ENCODE data around the gene SLC25A5. TPM values are rescaled to one million over a fixed set of nuclear protein-coding genes. Genes with fewer than 3 reads are reported as not detected.
"Not testable (repeated sequence)": the region's sequence is repeated elsewhere in the genome, so short reads cannot be mapped to it uniquely, and the experiment has no call there.

SLC25A5 gene
- total and polyA plus RNA-seq, 4 donors: 116 to 275 (median 200) TPM

DNA sequence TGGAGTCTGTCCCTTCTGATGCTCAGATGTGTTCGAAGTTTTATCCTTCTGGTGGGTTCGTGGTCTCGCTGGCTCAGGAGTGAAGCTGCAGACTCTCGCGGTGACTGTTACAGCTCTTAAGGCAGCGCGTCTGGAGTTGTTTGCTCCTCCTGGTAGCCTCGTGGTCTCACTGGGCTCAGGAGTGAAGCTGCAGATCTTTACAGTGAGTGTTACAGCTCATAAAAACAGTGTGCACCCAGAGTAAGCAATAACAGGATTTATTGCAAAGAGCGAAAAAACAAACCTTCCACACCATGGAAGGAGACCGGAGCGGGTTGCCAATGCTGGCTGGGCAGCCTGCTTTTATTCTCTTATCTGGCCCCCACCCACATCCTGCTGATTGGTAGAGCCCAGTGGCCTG lies 18.5 kb downstream of the SLC25A5 start:
- no peak for DNase-seq (ENCODE audit: low read depth in 4 of 6, low spot score in 6 of 6)
- H3K4me1 ChIP-seq (ENCODE audit: control insufficient read depth, insufficient read depth, low read length): peaks cover 4% of the 10 kb centered on the region
- no peaks in the 10 kb centered on the region for H3K27me3 ChIP-seq (ENCODE audit: control insufficient read depth, insufficient read depth, low read length)
- no peaks in the 10 kb centered on the region for H3K9me3 ChIP-seq (ENCODE audit: control insufficient read depth, insufficient read depth, low read length)
- WGBS (ENCODE audit: insufficient coverage): 83% methylated on average over 8 of the region's 11 CpGs
- H3K36me3 ChIP-seq (ENCODE audit: control insufficient read depth, insufficient read depth, low read length): no peaks in the 10 kb centered on the region
- no peak overlapping the region for H3K27ac ChIP-seq (ENCODE audit: low read depth, low read length)
- no peak overlapping the region for H3K4me3 ChIP-seq (ENCODE audit: low read depth, low read length)

- H3K27me3 ChIP-seq (ENCODE audit: control insufficient read depth, insufficient read depth, low read length); H3K27ac ChIP-seq (ENCODE audit: low read depth, low read length); H3K36me3 ChIP-seq (ENCODE audit: control insufficient read depth, insufficient read depth, low read length); H3K4me1 ChIP-seq (ENCODE audit: control insufficient read depth, insufficient read depth, low read length); H3K4me3 ChIP-seq (ENCODE audit: low read depth, low read length); DNase-seq (ENCODE audit: low read depth in 4 of 6, low spot score in 6 of 6); H3K9me3 ChIP-seq (ENCODE audit: control insufficient read depth, insufficient read depth, low read length): not testable (repeated sequence)
- WGBS (ENCODE audit: insufficient coverage): 93% methylated on average over 21 of the region's 24 CpGs
These were observed 19.5 kb downstream of the SLC25A5 start for GRCh38 chrX:119487766-119488165.

GRCh38 chrX:119488749-119489148 lies 20.5 kb downstream of the SLC25A5 start:
- peak in 2 of 6 donors; percentile 57 to 67 for DNase-seq (ENCODE audit: low read depth in 4 of 6, low spot score in 6 of 6)
- no peak overlapping the region for H3K27ac ChIP-seq (ENCODE audit: low read depth, low read length)
- no peaks in the 10 kb centered on the region for H3K36me3 ChIP-seq (ENCODE audit: control insufficient read depth, insufficient read depth, low read length)
- 49% methylated on average over 5 of the region's 8 CpGs for WGBS (ENCODE audit: insufficient coverage)
- no peaks in the 10 kb centered on the region for H3K4me1 ChIP-seq (ENCODE audit: control insufficient read depth, insufficient read depth, low read length)
- H3K9me3 ChIP-seq (ENCODE audit: control insufficient read depth, insufficient read depth, low read length): no peaks in the 10 kb centered on the region
- H3K4me3 ChIP-seq (ENCODE audit: low read depth, low read length): no peak overlapping the region
- H3K27me3 ChIP-seq (ENCODE audit: control insufficient read depth, insufficient read depth, low read length): no peaks in the 10 kb centered on the region

GRCh38 chrX:119489212-119490074 lies 21.2 kb downstream of the SLC25A5 start:
- Histone ChIP-seq H3K4me1 (ENCODE audit: control insufficient read depth, insufficient read depth, low read length) (no peaks in the 10 kb centered on the region), H3K27me3 (ENCODE audit: control insufficient read depth, insufficient read depth, low read length) (no peaks in the 10 kb centered on the region), H3K27ac (ENCODE audit: low read depth, low read length) (no peak overlapping the region), H3K9me3 (ENCODE audit: control insufficient read depth, insufficient read depth, low read length) (no peaks in the 10 kb centered on the region), H3K4me3 (ENCODE audit: low read depth, low read length) (no peak overlapping the region), H3K36me3 (ENCODE audit: control insufficient read depth, insufficient read depth, low read length) (no peaks in the 10 kb centered on the region)
- WGBS (ENCODE audit: insufficient coverage): 88% methylated on average over 12 of the region's 13 CpGs
- DNase-seq (ENCODE audit: low read depth in 4 of 6, low spot score in 6 of 6): no peak

- Histone ChIP-seq H3K27me3 (ENCODE audit: control insufficient read depth, insufficient read depth, low read length) (no peaks in the 10 kb centered on the region), H3K4me1 (ENCODE audit: control insufficient read depth, insufficient read depth, low read length) (no peaks in the 10 kb centered on the region), H3K9me3 (ENCODE audit: control insufficient read depth, insufficient read depth, low read length) (no peaks in the 10 kb centered on the region), H3K4me3 (ENCODE audit: low read depth, low read length) (no peak overlapping the region), H3K27ac (ENCODE audit: low read depth, low read length) (no peak overlapping the region), H3K36me3 (ENCODE audit: control insufficient read depth, insufficient read depth, low read length) (no peaks in the 10 kb centered on the region)
- no peak for DNase-seq (ENCODE audit: low read depth in 4 of 6, low spot score in 6 of 6)
- 46% methylated on average over 2 of the region's 2 CpGs for WGBS (ENCODE audit: insufficient coverage)
These were observed 24.2 kb downstream of the SLC25A5 start for GRCh38 chrX:119492463-119492862.

GRCh38 chrX:119493851-119494495 lies 25.7 kb downstream of the SLC25A5 start:
- not testable (repeated sequence) for H3K9me3 ChIP-seq (ENCODE audit: control insufficient read depth, insufficient read depth, low read length); H3K4me1 ChIP-seq (ENCODE audit: control insufficient read depth, insufficient read depth, low read length); DNase-seq (ENCODE audit: low read depth in 4 of 6, low spot score in 6 of 6); H3K4me3 ChIP-seq (ENCODE audit: low read depth, low read length); H3K27me3 ChIP-seq (ENCODE audit: control insufficient read depth, insufficient read depth, low read length); H3K36me3 ChIP-seq (ENCODE audit: control insufficient read depth, insufficient read depth, low read length); H3K27ac ChIP-seq (ENCODE audit: low read depth, low read length)
- 74% methylated on average over 7 of the region's 10 CpGs for WGBS (ENCODE audit: insufficient coverage)

DNA sequence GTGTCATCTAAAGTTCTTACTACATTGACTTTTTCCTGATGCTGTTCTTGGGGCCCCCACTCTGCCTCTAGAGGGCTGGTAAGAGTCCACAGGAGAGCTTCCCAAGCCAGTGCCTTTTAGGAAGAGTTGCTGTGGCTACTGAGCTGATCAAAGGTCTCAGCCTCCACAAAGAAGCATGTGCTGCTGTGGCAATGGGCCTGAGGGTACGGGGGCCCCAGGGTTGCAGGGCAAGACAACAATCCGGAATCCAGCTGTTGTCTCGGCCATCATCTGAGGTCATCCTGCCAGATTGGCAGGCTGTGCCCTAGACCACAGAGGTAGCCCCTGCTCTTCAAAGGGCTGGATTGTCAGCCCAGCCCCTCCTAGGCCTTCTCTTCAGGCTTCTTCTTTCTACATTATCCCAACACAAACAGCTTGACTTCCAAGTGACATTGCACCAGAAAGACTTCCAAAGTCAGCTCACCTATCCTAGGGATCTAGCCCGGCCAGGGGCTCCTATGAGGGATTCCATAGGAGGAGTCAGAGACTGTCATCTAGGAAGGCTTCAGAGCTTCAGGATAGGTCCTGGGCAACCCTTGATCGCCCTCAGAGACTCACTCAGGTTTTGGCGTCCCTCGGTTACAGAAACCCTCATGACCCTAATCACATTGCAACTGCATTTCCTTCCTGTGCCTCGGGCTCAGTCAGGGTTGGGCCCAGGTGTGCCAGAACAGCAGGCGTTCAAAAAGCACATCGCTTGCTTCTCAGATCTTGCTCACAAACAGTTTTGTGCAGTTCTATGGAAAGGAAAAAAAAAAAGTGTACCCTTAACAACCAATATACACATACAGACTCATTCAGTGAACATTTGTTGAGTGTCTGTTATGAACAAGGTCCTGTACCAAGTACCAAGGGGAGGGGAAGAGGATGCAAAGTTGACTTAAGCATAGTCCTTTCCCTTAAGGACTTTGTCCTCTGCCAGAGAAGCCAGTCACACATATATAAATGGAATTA lies 27.8 kb downstream of the SLC25A5 start:
- DNase-seq (ENCODE audit: low read depth in 4 of 6, low spot score in 6 of 6): no peak
- Histone ChIP-seq H3K4me3 (ENCODE audit: low read depth, low read length) (no peak overlapping the region), H3K36me3 (ENCODE audit: control insufficient read depth, insufficient read depth, low read length) (no peaks in the 10 kb centered on the region), H3K9me3 (ENCODE audit: control insufficient read depth, insufficient read depth, low read length) (no peaks in the 10 kb centered on the region), H3K27me3 (ENCODE audit: control insufficient read depth, insufficient read depth, low read length) (no peaks in the 10 kb centered on the region), H3K27ac (ENCODE audit: low read depth, low read length) (no peak overlapping the region), H3K4me1 (ENCODE audit: control insufficient read depth, insufficient read depth, low read length) (no peaks in the 10 kb centered on the region)
- WGBS (ENCODE audit: insufficient coverage): 60% methylated on average over 7 of the region's 10 CpGs

DNA sequence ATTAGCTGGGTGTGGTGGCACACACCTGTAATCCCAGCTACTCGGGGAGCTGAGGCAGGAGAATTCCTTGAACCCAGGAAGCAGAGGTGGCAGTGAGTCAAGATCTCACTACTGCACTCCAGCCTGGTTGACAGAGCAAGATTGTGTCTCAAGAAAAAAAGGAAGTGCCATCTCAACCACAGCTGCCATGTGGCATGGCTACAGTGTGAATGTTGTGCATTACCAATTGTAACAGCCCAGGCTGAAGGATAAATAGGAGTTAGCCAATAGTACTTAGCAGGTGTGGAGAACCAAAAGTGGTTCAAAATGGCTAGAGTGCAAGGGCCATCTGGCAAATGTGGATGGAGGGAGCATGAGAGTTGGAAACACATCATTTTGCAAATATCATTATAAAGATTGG lies 28.9 kb downstream of the SLC25A5 start:
- WGBS (ENCODE audit: insufficient coverage): 60% methylated on average over 1 of the region's 1 CpG
- no peaks in the 10 kb centered on the region for H3K36me3 ChIP-seq (ENCODE audit: control insufficient read depth, insufficient read depth, low read length)
- H3K27me3 ChIP-seq (ENCODE audit: control insufficient read depth, insufficient read depth, low read length): no peaks in the 10 kb centered on the region
- H3K4me3 ChIP-seq (ENCODE audit: low read depth, low read length): no peak overlapping the region
- H3K27ac ChIP-seq (ENCODE audit: low read depth, low read length): no peak overlapping the region
- no peaks in the 10 kb centered on the region for H3K9me3 ChIP-seq (ENCODE audit: control insufficient read depth, insufficient read depth, low read length)
- DNase-seq (ENCODE audit: low read depth in 4 of 6, low spot score in 6 of 6): no peak
- H3K4me1 ChIP-seq (ENCODE audit: control insufficient read depth, insufficient read depth, low read length): no peaks in the 10 kb centered on the region

- H3K4me3 ChIP-seq (ENCODE audit: low read depth, low read length): no peak overlapping the region
- H3K36me3 ChIP-seq (ENCODE audit: control insufficient read depth, insufficient read depth, low read length): no peaks in the 10 kb centered on the region
- no peak overlapping the region for H3K27ac ChIP-seq (ENCODE audit: low read depth, low read length)
- no peaks in the 10 kb centered on the region for H3K27me3 ChIP-seq (ENCODE audit: control insufficient read depth, insufficient read depth, low read length)
- H3K9me3 ChIP-seq (ENCODE audit: control insufficient read depth, insufficient read depth, low read length): no peaks in the 10 kb centered on the region
- no peak for DNase-seq (ENCODE audit: low read depth in 4 of 6, low spot score in 6 of 6)
- peaks cover 9% of the 10 kb centered on the region for H3K4me1 ChIP-seq (ENCODE audit: control insufficient read depth, insufficient read depth, low read length)
- 83% methylated on average over 10 of the region's 13 CpGs for WGBS (ENCODE audit: insufficient coverage)
These were observed 32.0 kb downstream of the SLC25A5 start for GRCh38 chrX:119500061-119500800.

Measured in spinal cord (tissue), 10 donors.